ENCODE data around the gene SCG3. TPM values are rescaled to one million over a fixed set of nuclear protein-coding genes. Genes with fewer than 3 reads are reported as not detected.

The SCG3 gene
- total RNA-seq, 1 experiment from 2014 or later, result 22.7 TPM

GRCh38 chr15:51706926-51707608, 25.8 kb downstream of the SCG3 start:
- H3K27ac ChIP-seq (ENCODE audit: insufficient read length, low read depth, low read length), result no peak overlapping the region
- no peak for DNase-seq
- H3K36me3 Mint-ChIP-seq (ENCODE audit: insufficient read depth in 1 of 3, low read depth in 3 of 3), result peaks cover 0 to 6% (median 0%) of the 10 kb centered on the region in 3 experiments; a peak in 1 of 7 replicates
- H3K9me3 ChIP-seq (ENCODE audit: control insufficient read depth, low read depth, low read length), result no peaks in the 10 kb centered on the region
- no peak overlapping the region for H3K23ac ChIP-seq (ENCODE audit: insufficient read length, low read depth, low read length)
- no peak overlapping the region for H4K91ac ChIP-seq (ENCODE audit: insufficient read length, low read depth, low read length)
- no peak overlapping the region for H3K27ac Mint-ChIP-seq
- H2BK120ac ChIP-seq (ENCODE audit: low read depth, low read length, poor library complexity, severe bottlenecking), result no peak overlapping the region
- H3T11ph ChIP-seq (ENCODE audit: low read length), result no peak overlapping the region
- WGBS (ENCODE audit: extremely low coverage, insufficient read length, low lambda C conversion rate), result no CpG with 5 or more reads among the region's 2 CpGs
- no peaks in the 10 kb centered on the region for H3K79me2 ChIP-seq (ENCODE audit: insufficient read depth, low read length)
- no peaks in the 10 kb centered on the region for H3K27me3 ChIP-seq (ENCODE audit: insufficient read depth, low read length)
- no peaks in the 10 kb centered on the region for H3K4me1 Mint-ChIP-seq
- H2BK15ac ChIP-seq (ENCODE audit: low read depth, low read length), result no peak overlapping the region
- no peak overlapping the region for H3K56ac ChIP-seq (ENCODE audit: insufficient read length, low read depth, low read length)
- no peak overlapping the region for H3K18ac ChIP-seq (ENCODE audit: insufficient read length, low read depth, low read length)
- H3K14ac ChIP-seq (ENCODE audit: insufficient read depth, low read length), result no peak overlapping the region
- H3K79me1 ChIP-seq (ENCODE audit: insufficient read depth, low read depth, low read length, poor library complexity, severe bottlenecking), result no peaks in the 10 kb centered on the region
- H4K5ac ChIP-seq (ENCODE audit: insufficient read length, low read depth, low read length), result no peak overlapping the region
- no peak overlapping the region for H3K9ac ChIP-seq (ENCODE audit: extremely low read depth, insufficient read length, low read length)
- H2BK12ac ChIP-seq (ENCODE audit: insufficient read length, low read depth, low read length), result no peak overlapping the region
- H2AFZ ChIP-seq (ENCODE audit: low read length), result no peak overlapping the region
- no peaks in the 10 kb centered on the region for H4K20me1 ChIP-seq (ENCODE audit: control insufficient read depth, insufficient read depth, insufficient read length)
- no peaks in the 10 kb centered on the region for H3K27me3 Mint-ChIP-seq (ENCODE audit: low read depth)
- no peak overlapping the region for H3K4me3 Mint-ChIP-seq
- TF ChIP-seq CTCF (conservative IDR thresholded peaks at IDR 0.05), result no peak
- no peaks in the 10 kb centered on the region for H3K9me3 Mint-ChIP-seq
- no peak overlapping the region for H2BK5ac ChIP-seq (ENCODE audit: insufficient read length, low read length)
- H3K4me2 ChIP-seq (ENCODE audit: insufficient read depth, insufficient read length, low read length), result no peak overlapping the region
- H3K23me2 ChIP-seq (ENCODE audit: insufficient read length, low read depth, low read length, poor library complexity, severe bottlenecking), result no peaks in the 10 kb centered on the region
- H2AK5ac ChIP-seq (ENCODE audit: insufficient read length, low read length), result no peak overlapping the region
- H3K4me1 ChIP-seq (ENCODE audit: insufficient read depth, low read length), result no peaks in the 10 kb centered on the region
- no peak overlapping the region for H3K4ac ChIP-seq (ENCODE audit: low read depth, low read length)
- no peak overlapping the region for H2BK20ac ChIP-seq (ENCODE audit: low read depth, low read length, poor library complexity, severe bottlenecking)
- no peak overlapping the region for H4K8ac ChIP-seq (replicated peaks; ENCODE audit: insufficient read length, low read depth, low read length)
